Measurements from ENCODE around the gene RADIL.

The RADIL gene

GRCh38 chr7:4828720-4829383 is 54.7 kb downstream of the RADIL start:
- TF ChIP-seq CTCF (IDR thresholded peaks at IDR 0.05; ENCODE audit: insufficient read depth, low read depth, low read length, missing control alignments) = no peak
- no peak for DNase-seq (ENCODE audit: low read depth)
- no peak overlapping the region for H3K4me3 ChIP-seq (ENCODE audit: low read length)

DNA sequence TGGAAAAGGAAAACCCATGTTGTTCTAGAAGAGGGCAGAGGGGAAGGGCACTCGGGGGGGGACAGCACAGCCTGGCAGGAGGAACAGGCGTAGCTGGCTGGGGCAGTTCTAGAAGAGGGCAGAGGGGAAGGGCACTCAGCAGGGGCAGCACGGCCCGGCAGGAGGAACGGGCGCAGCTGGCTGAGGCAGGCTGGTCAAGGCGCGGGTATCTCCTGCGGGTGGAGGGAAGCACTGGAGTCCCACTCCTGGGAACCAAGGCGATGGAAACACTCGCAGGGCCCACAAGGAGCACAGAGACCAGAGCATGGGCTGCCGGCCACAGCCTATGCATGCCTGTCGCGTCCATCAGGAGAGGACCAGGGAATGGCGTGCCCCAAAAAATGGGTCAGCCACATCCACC is 58.4 kb downstream of the RADIL start:
- no peak overlapping the region for H3K4me3 ChIP-seq (ENCODE audit: low read length)

GRCh38 chr7:4824120-4824775 is 59.3 kb downstream of the RADIL start:
- no peak for TF ChIP-seq CTCF (IDR thresholded peaks at IDR 0.05; ENCODE audit: insufficient read depth, low read depth, low read length, missing control alignments)
- DNase-seq (ENCODE audit: low read depth) = no peak

More for the DNA sequence above, 58.4 kb downstream of the RADIL start:
- no peak for TF ChIP-seq CTCF (IDR thresholded peaks at IDR 0.05; ENCODE audit: insufficient read depth, low read depth, low read length, missing control alignments)
- no peak for DNase-seq (ENCODE audit: low read depth)

GRCh38 chr7:4823441-4824119 is 59.9 kb downstream of the RADIL start:
- no peak overlapping the region for H3K4me3 ChIP-seq (ENCODE audit: low read length)
- DNase-seq (ENCODE audit: low read depth) = no peak
- no peak for TF ChIP-seq CTCF (IDR thresholded peaks at IDR 0.05; ENCODE audit: insufficient read depth, low read depth, low read length, missing control alignments)

More at GRCh38 chr7:4824120-4824775, 59.3 kb downstream of the RADIL start:
- no peak overlapping the region for H3K4me3 ChIP-seq (ENCODE audit: low read length)

- TF ChIP-seq CTCF (IDR thresholded peaks at IDR 0.05; ENCODE audit: insufficient read depth, low read depth, low read length, missing control alignments) = no peak
- H3K4me3 ChIP-seq (ENCODE audit: low read length) = no peak overlapping the region
- DNase-seq (ENCODE audit: low read depth) = no peak
These were observed 60.8 kb downstream of the RADIL start for GRCh38 chr7:4822677-4823076.

GRCh38 chr7:4820967-4821471 is 62.5 kb downstream of the RADIL start:
- no peak for TF ChIP-seq CTCF (IDR thresholded peaks at IDR 0.05; ENCODE audit: insufficient read depth, low read depth, low read length, missing control alignments)
- no peak overlapping the region for H3K4me3 ChIP-seq (ENCODE audit: low read length)
- DNase-seq (ENCODE audit: low read depth) = no peak

All from epithelial cell of esophagus (primary cell).